Activated T-cell treated with anti-CD3 and anti-CD28 coated beads, Interleukin-2, amount 50 U/mL, for 1 hour (primary cell): ENCODE data around the gene REEP6.
"Not testable (repeated sequence)": the region's sequence is repeated elsewhere in the genome, so short reads cannot be mapped to it uniquely, and the experiment has no call there.

Source experiments
- DNase-seq: peaks from one replicate; pipeline ENCODE4 v3.0.0-alpha.2; 2020

REEP6 gene

GRCh38 chr19:1526066-1526778 is 35.2 kb downstream of the REEP6 start:
- no peak for DNase-seq

GRCh38 chr19:1526979-1527649 is 36.1 kb downstream of the REEP6 start:
- no peak for DNase-seq

GRCh38 chr19:1527650-1528309 is 36.8 kb downstream of the REEP6 start:
- no peak for DNase-seq

- DNase-seq = no peak
These were observed 37.8 kb downstream of the REEP6 start for GRCh38 chr19:1528596-1529429.

GRCh38 chr19:1529430-1529816 is 38.4 kb downstream of the REEP6 start:
- no peak for DNase-seq

GRCh38 chr19:1530856-1531255 is 39.9 kb downstream of the REEP6 start:
- not testable (repeated sequence) for DNase-seq

- no peak for DNase-seq
These were observed 40.6 kb downstream of the REEP6 start for GRCh38 chr19:1531587-1531986.

GRCh38 chr19:1532003-1532402 is 41.0 kb downstream of the REEP6 start:
- DNase-seq = no peak

- no peak for DNase-seq
These were observed 42.6 kb downstream of the REEP6 start for GRCh38 chr19:1533510-1534150.

- DNase-seq = no peak
These were observed 44.0 kb downstream of the REEP6 start for GRCh38 chr19:1534972-1535371.

GRCh38 chr19:1535699-1536098 is 44.7 kb downstream of the REEP6 start:
- not testable (repeated sequence) for DNase-seq

GRCh38 chr19:1538978-1539377 is 48.0 kb downstream of the REEP6 start:
- no peak for DNase-seq

GRCh38 chr19:1539749-1540148 is 48.8 kb downstream of the REEP6 start:
- not testable (repeated sequence) for DNase-seq

- no peak for DNase-seq
These were observed 49.5 kb downstream of the REEP6 start for GRCh38 chr19:1540365-1540925.
